Measurements from ENCODE around the gene THBS4.

DNA sequence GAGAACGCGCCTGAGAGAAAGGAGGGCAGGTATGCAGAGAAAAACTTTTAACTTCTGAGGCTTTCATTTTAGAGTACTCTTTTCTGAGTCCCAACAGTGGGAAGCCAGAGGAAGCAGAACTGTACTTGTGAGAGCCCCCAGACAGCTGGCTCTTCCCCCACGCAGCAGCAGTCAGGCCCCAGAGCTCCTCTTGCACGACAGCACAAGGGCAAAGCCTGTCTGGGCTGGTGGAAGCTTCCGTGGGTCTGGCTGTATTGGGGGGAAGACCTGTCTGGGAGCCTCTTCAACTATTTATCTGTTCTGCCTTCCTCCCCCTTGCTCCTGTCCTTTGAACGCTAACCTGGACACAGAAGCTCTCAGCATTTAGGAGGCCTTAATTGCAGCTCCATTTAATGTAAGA, 68.2 kb downstream of the THBS4 start:
- TF ChIP-seq SETDB1 (IDR thresholded peaks at IDR 0.05; ENCODE audit: low read length) (no peak), TBP (optimal IDR thresholded peaks at IDR 0.05; ENCODE audit: low read depth, low read length) (no peak), JUNB (CRISPR knock-in tag; conservative IDR thresholded peaks at IDR 0.05) (no peak), SP1 (CRISPR knock-in tag; IDR thresholded peaks at IDR 0.05) (no peak), TGIF2 (CRISPR knock-in tag; IDR thresholded peaks at IDR 0.05) (no peak), NFYB (IDR thresholded peaks at IDR 0.05; ENCODE audit: extremely low read depth, insufficient read length) (no peak), GATA2 (CRISPR knock-in tag; IDR thresholded peaks at IDR 0.05) (no peak)
- TF ChIP-seq, protein P1, sequence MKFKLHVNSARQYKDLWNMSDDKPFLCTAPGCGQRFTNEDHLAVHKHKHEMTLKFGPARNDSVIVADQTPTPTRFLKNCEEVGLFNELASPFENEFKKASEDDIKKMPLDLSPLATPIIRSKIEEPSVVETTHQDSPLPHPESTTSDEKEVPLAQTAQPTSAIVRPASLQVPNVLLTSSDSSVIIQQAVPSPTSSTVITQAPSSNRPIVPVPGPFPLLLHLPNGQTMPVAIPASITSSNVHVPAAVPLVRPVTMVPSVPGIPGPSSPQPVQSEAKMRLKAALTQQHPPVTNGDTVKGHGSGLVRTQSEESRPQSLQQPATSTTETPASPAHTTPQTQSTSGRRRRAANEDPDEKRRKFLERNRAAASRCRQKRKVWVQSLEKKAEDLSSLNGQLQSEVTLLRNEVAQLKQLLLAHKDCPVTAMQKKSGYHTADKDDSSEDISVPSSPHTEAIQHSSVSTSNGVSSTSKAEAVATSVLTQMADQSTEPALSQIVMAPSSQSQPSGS (CRISPR knock-in tag; IDR thresholded peaks at IDR 0.05): no peak
- TF ChIP-seq, protein P2, sequence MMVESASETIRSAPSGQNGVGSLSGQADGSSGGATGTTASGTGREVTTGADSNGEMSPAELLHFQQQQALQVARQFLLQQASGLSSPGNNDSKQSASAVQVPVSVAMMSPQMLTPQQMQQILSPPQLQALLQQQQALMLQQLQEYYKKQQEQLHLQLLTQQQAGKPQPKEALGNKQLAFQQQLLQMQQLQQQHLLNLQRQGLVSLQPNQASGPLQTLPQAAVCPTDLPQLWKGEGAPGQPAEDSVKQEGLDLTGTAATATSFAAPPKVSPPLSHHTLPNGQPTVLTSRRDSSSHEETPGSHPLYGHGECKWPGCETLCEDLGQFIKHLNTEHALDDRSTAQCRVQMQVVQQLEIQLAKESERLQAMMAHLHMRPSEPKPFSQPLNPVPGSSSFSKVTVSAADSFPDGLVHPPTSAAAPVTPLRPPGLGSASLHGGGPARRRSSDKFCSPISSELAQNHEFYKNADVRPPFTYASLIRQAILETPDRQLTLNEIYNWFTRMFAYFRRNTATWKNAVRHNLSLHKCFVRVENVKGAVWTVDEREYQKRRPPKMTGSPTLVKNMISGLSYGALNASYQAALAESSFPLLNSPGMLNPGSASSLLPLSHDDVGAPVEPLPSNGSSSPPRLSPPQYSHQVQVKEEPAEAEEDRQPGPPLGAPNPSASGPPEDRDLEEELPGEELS (CRISPR knock-in tag; IDR thresholded peaks at IDR 0.05; ENCODE audit: borderline replicate concordance): no peak
- TF ChIP-seq, protein P3, sequence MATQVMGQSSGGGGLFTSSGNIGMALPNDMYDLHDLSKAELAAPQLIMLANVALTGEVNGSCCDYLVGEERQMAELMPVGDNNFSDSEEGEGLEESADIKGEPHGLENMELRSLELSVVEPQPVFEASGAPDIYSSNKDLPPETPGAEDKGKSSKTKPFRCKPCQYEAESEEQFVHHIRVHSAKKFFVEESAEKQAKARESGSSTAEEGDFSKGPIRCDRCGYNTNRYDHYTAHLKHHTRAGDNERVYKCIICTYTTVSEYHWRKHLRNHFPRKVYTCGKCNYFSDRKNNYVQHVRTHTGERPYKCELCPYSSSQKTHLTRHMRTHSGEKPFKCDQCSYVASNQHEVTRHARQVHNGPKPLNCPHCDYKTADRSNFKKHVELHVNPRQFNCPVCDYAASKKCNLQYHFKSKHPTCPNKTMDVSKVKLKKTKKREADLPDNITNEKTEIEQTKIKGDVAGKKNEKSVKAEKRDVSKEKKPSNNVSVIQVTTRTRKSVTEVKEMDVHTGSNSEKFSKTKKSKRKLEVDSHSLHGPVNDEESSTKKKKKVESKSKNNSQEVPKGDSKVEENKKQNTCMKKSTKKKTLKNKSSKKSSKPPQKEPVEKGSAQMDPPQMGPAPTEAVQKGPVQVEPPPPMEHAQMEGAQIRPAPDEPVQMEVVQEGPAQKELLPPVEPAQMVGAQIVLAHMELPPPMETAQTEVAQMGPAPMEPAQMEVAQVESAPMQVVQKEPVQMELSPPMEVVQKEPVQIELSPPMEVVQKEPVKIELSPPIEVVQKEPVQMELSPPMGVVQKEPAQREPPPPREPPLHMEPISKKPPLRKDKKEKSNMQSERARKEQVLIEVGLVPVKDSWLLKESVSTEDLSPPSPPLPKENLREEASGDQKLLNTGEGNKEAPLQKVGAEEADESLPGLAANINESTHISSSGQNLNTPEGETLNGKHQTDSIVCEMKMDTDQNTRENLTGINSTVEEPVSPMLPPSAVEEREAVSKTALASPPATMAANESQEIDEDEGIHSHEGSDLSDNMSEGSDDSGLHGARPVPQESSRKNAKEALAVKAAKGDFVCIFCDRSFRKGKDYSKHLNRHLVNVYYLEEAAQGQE (IDR thresholded peaks at IDR 0.05; ENCODE audit: borderline replicate concordance): no peak
- TF ChIP-seq, protein P3 (CRISPR knock-in tag; IDR thresholded peaks at IDR 0.05; ENCODE audit: low read depth): no peak
